Activated naive CD4-positive, alpha-beta T cell treated with anti-CD3 and anti-CD28 coated beads, Interleukin-2, amount 50 U/mL, for 16 hours (primary cell): Measurements from ENCODE around the gene AAGAB.
"Not testable (repeated sequence)": the region's sequence is repeated elsewhere in the genome, so short reads cannot be mapped to it uniquely, and the experiment has no call there.

Experiments used
- DNase-seq: peaks from one replicate; pipeline ENCODE4 v3.0.0-alpha.2; 2020

AAGAB gene, protein sequence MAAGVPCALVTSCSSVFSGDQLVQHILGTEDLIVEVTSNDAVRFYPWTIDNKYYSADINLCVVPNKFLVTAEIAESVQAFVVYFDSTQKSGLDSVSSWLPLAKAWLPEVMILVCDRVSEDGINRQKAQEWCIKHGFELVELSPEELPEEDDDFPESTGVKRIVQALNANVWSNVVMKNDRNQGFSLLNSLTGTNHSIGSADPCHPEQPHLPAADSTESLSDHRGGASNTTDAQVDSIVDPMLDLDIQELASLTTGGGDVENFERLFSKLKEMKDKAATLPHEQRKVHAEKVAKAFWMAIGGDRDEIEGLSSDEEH

DNA sequence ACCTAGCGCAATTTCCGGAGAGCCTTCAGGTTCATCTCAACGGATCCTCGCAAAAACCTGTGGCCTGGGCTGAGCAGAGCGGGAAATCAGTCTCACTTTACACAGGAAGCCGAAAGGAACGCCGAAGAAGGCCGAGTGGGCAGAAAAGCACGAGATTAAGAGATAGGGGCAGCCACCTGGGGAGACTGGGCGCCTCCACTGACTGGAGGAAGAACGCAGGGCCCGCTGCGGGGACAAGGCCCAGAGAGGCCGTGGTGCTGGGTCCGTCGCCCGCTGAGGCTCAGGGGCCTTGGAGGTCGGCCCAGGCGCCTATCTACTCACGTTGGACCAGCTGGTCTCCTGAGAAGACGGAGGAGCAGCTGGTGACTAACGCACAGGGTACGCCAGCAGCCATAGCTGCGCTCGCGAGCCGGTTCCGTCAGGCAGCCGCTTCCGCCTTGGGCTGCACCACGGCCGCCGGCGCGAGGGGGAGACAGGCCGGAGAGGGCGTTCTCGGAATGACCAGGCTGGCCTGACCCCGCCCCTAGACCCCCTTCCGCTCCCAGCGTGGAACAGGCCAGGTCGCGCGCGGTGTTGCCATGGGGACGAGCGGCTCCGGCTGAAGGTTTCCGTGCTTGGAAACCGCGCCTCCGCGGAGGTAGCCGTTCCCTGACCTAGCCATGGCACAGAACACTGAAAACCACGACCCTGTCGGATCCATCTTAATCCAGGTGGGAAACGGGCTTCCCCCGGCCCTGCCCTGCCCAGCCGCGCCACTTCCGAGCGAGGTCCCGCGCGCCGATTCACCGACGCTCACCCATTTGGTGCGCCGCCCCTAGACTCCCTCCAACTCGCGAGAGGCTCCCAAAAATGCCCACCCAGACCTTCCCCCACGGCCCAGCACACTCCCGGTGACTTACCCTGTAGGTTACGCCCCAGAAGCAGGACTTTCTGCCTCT is at the start of gene AAGAB, which contains the start of gene IQCH:
Gene AAGAB (minus strand): TSS at position 424 of the 938 bp plus-strand sequence. CDS start 30 bp downstream, at position 394.
Gene IQCH (plus strand): TSS at position 549 of the 938 bp plus-strand sequence. CDS start 111 bp downstream, at position 660.
- DNase-seq, result peak; percentile 96

DNA sequence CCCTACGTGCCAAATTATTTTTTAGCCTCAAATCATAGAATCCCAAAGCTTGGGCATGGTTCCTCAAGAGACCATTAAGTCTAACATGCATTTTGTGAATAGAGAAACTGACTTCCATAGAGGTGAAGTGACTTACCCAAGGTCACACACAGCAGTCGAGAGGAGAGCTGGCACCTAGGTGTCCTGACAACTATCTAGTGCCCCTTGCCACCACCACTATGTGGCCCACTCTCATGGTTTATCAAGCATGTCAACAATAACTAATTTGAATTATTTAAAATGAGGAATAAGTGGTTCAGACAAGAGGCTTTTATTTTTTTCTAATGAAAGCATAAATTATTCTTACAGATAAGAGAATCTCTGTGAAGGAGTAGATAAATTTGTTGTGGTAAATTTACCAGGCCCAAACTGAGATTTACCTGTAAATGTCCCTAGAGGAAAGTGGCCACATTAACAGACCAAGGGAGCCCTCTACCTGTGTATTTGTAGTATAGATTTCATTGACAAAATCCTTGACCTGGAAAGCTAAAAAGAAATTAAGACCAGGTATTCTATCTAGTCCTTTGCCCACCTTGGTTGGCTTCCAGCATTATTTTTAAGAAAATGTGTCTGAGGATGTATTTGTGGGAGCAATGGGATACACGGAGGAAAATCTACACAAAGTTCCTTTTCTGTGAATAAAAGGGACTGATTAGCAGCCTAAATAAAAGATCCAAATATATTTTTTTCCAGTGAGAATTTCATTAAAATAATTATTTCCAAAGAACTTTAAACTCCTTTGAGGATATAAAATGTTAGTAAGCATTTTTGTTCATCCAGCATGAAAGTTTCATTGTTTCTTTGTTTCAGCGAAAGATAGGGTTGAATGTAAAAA is 49.3 kb upstream of the AAGAB start:
- DNase-seq, result no peak

DNA sequence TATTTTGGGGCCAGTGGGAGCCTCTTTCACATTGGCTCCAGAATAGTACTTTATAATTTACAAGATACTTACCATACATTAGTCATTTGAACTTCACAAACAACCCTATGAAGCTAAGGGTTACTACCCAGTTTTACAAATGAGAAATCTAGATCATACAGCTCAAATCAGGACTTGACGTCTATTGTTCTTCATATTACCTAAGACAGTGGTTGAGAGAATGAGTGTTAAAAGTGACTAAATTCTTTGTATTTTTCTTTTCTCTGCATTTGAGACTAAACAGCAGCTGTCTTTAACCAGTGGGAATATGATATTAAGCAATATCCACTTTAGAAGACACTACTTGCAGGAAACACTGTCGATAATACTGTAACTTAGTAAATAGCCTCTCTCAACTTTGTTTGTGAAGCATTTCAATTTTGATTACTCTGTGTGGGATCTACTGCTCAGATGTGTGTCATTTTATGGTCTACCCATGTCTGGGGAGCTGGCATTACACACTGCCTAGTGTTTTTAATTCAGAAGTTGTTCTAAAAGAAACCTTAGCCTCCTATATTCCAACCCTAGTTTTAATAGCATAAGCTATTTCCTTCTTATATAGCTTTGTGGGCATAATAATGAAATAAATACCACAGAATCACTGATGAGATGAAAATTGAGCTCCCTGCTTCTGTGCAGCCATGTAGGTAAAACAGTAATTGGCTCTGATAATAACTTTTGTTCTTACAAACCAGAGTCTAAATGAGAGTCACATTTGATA is 46.0 kb upstream of the AAGAB start:
- DNase-seq, result no peak

DNA sequence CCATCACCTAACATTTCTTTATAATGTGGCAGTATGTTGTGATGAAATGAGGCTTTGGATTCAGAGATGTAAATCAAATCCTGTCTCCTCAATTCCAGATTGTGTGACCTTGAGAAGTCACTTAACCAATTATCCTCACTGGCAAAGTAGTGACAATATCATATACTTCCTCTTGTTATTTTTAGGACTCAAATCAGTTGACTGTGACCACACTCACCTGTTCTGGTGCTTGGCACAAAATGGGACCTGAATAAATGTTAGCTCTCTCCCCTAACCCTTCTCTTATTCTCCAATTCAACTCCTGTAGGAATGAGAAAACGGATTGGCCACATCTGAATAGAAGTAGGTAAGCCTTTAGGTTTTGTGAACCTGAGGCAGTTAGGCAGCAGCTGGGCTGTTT is 42.2 kb upstream of the AAGAB start:
- DNase-seq, result no peak

DNA sequence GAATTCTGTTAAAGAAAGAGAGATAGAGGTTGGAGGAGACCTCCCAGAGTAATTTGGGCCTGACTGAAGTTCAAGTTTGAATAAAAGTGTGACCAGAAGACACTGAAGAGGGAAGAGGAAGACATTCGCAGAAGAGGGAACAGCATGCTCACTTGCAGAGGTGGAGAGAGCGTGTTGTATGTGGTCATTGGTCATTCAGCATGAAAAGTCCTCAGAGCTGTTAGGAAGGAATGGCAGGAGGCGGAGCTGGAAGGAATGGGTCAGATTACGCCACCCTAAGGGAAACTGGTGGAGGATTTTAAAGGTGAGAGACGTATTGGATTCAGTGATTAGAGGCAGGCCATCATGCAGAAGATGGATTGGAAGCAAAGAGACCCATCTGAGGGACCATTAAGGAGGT is 41.7 kb upstream of the AAGAB start:
- no peak for DNase-seq

DNA sequence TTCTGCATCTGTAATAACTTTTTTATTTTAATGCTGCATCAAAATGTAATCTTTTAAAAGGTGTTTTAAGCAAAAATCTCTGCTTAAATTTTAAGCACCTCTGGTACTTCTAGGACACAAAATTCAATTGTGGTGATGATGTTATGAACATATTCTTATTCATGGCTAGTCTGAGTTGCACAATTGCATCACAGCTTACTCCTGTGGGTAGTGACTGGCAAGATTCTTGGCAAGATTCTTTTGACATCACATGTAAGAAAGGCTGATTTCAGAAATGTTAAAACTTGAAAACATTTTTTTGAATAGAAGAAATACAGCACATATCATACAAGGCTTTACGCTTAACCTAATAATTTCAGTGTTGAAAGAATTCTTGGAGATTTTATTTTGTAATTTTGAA is 35.9 kb upstream of the AAGAB start:
- no peak for DNase-seq

DNA sequence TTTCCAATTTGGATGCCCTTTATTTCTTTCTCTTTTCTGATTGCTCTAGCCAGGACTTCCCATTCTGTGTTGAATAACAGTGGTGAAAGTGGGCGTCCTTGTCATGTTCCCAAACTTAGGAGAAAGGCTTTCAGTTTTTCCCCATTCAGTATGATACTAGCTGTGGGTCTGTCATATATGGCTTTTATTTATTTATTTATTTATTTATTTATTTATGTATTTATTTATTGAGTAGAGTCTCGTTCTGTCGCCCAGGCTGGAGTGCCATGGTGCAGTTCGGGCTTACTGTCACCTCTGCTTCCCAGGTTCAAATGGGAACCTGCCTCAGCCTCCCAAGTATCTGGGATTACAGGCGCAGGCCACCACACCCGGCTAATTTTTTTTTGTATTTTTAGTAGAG is 31.9 kb upstream of the AAGAB start:
- not testable (repeated sequence) for DNase-seq

DNA sequence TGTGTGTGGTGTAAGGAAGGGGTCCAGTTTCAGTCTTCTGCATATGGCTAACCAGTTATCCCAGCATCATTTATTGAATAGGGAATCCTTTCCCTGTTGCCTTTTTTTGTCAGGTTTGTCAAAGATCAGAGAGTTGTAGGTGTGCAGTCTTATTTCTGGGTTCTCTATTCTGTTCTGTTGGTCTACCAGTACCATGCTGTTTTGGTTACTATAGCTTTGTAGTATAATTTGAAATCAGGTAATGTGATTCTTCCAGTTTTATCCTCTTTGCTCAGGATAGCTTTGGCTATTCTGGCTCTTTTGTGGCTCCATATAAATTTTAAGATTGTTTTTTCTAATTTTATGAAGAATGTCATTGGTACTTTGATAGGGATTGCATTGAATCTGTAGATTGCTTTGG is 31.2 kb upstream of the AAGAB start:
- DNase-seq, result not testable (repeated sequence)

DNA sequence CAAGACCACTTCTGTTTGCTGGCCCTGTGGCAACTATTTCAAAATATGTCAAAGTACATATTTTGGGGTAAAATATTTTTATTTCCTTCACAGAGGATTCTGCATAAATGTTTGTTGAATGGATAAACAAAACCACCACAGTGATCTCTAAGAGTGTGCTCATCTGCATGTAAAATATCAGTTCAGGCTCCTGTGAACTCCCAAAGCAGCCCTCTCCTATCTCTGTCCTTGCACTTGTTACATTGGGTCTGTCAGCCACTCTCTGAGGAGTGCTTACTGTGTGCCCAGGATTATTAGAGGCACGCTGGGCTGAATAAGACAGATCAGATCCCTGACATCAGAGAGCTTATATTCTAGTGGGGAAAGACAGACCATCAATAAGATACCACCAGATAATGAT is 27.3 kb upstream of the AAGAB start:
- no peak for DNase-seq

DNA sequence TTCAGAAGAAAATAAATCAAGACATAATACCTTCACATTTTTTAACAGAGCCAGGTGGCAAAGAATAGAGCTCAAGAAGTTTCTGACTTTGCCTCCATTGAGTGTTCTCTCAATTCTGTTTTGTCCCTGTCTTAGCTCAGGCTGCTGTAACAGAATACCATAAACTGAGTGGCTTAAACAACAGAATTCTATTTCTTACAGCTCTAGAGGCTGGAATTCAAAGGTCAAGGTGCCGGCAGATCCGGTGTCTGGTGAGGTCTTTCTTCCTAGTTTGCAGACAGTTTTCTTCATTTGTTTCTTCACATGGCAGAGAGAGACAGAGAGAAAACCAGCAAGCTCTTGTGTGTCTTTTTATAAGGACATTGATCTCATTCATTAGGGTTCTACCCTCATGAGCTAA is 25.8 kb upstream of the AAGAB start:
- DNase-seq, result no peak

DNA sequence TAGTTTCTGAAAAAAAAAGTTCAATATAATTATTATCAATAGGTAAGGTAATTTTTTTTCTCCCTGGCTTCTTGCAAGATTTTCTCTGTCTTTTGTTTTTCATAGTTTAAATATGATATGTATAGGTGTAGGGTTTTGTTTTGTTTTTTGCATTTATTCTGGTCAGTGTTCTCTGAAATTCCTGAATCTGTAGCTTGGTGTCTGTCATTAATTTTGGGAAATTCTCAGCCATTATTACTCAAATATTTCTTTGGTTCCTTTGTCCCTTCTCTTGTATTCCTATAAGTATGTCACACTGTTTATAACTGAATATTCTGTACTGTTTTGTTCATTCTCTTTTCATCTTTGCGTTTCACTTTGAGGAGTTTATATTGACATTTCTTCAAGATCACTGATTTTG is 22.2 kb upstream of the AAGAB start:
- no peak for DNase-seq

DNA sequence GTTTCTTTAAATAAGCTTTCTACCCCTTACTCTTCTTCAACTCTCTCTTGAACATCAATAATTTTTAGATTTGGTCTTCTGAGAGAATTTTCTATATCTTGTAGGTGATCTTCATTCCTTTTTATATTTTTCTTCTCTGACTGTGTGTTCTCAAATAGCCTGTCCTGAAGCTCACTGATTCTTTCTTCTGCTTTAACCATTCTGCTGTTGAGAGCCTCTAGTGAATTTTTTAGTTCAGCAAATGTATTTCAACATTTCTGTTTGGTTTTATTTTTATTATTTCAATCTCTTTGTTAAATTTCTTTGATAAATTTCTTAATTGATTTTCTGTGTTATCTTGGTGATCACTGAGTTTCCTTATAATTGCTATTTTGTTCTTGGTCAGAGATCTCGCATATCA is 19.8 kb upstream of the AAGAB start:
- no peak for DNase-seq

DNA sequence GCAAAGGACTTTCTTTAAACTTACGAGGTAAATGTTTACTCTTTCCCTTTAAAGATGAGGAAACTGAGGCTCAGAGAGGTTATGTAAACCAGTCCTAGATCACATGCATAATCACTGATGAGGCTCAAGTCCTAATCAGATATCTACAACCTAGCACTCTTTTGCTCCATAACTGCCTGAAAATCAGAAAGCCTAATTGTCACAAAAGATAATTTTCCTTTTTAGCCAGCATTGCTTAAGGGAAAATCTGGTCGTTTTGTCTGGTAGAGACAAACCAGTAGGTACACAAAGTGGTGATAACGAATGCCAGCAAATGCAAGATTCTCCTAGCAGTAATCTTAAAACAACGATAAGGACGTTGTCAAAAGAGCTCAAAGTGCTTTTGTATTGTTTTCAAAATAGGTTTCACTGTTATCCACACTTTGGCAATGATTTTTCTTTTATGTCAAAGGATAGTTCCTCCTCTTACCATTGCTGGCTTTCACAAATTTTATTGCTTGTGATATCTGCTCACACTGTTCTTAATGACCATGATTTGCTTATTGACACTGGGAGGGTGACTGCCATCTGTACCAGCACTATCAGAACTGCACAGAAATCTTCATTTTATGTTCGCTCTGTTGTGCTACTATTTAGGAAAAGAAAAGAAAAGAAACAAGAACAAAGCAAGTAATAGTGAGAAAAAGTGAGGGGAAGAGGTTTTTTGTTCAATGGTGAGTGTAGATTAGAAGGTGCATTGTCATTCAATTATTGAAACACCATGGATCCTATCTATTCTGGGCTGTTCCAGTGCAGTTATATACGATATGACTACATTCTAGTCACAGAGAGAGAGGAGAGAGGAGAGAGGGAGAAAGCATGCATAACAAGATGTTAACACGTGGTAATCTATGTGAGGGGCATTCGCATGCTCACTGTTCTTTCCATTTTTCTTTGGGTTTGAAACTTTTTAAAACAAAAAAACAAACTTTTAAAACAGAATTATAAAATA is 13.8 kb upstream of the AAGAB start:
- no peak for DNase-seq

DNA sequence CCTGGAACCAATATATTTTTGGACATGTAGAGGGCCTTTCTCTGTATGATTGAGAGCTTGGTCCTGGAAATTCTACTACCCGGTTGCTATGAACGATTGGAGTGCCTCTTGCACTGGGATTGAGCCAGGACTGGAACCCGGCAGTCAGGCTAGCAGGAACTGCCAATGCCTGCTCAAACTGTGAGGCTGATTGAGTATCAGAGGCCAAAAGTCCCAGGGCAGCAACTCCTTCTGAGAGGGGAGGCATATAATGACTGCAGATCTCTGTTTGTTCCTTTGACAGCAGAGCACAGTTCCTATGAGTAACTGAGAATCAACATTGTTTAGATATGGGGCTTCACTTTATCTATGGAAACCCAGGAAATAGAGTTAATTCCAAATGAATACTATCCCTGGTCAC is 13.0 kb upstream of the AAGAB start:
- no peak for DNase-seq

DNA sequence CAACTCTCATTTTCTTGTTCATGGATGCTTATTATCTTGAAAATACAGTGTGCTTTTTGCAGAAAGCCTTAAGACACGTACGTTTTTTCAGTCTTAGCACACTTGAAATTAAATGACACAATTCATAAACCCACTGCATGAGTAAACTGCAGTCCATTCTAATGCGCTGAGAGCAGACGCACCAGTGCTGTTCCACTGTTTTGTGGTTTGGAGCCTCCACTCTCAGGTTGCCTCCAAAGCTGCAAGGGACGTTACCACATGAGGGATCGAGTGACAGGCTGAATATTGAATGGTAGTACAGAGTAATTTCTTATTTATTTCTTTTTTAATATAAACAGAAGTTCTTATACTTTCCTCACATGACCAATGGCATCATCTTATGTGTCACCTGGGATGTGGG is 12.4 kb upstream of the AAGAB start:
- no peak for DNase-seq

DNA sequence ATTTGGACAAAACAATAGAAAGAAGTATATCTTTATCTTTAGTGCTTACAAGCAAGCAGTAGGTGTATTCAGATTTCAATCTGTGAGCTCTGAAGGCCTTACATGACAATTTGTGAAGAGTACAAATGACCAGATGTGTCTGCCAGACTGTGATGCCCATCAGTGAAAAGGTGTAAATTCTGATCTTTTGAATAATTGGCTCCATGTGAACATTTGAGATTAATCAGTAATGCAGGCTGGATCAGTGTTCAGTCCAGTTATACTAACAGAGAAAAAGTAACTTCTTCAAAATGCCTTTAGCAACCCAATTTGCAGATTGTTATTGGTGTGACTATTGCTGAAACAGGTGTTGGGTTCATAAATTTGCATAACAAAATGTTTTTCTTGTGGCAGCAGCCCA is 5.3 kb upstream of the AAGAB start:
- no peak for DNase-seq

DNA sequence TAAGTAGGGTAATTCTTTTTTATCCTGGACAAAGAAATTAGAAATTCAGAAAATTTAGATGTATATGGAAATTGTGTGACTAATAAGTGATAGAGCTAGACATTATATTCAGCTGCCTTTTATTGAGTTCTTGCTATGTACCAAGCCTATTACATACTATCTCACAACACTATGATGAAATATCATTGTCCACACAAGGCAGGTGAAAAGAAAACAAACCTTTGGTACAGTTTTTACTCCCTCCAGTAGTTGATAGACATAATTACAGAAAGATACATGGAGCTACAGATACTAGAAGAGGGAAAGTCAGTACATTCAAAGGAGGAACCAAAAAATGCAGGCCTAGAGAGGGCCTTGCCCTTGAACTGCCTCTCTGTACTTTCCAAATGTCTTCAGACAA is 4.9 kb upstream of the AAGAB start:
- no peak for DNase-seq

DNA sequence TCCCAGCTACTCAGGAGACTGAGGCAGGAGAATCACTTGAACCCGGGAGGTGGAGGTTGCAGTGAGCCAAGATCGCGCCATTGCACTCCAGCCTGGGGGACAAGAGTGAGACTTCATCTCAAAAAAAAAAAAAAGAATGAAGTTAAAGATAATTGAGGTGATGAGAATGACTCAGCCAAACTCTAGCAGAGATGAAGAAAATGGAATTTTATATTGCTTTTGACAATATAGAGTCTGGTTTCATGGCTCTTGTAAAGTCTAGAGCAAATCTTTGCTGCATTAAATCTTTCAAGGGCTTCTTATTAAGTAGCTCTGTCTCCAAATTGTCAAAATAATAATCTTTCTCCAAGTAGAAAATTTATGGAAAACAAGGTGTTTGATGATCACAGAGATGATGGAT is 4.0 kb upstream of the AAGAB start:
- DNase-seq, result not testable (repeated sequence)

DNA sequence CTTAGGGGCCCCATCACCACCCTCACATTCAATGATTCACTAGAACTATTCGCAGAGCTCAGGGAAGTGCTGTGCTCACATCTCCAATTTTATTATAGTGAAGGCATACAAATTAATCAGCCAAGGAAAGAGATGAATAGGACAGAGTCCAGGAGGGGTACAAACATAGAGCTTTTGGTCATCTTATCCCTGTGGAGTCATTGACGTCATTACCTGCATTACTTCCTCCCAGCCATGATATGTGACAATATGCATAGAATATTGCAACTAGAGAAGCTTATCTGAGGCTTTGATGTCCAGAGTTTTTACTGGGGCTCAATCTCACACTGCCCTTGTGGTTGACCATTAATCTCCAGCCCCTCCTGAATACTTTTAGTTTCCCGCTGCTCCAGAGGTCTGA is 1.6 kb upstream of the AAGAB start:
- DNase-seq, result no peak

DNA sequence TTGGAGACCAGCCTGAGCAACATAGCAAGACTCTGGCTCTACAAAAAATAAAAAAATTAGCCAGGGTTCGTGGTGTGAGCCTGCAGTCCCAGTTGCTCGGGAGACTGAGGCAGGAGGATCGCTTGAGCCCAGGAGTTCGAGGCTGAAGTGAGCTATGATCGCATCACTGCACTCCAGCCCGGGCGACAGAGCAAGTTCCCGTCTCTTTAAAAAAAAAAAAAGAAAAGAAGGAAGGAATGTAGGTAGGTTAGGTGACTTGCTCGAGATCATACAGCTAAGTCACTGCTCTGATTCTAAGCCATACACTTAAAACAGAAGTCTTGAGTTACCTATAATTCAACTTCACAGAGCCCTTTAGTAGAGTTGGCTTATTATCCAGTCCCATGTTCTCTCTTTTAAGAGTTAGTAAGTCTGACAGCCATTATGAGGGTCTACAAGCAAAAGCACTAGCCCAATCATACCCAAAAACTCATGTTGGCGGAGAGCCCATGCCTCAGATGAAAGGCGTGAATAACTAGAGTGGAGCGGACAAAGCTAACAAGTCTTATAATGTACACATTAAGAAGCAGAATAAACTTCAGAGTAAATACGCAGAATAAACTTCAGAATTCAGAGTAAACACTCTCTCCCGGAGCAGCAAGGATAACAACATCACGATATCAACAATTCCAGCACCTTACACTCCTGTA is 768 bp downstream of the AAGAB start:
- no peak for DNase-seq
